Right lobe of liver (tissue), 6 donors: ENCODE results near the gene MCAT. TPM values are rescaled to one million over a fixed set of nuclear protein-coding genes. Genes with fewer than 3 reads are reported as not detected.
A peak's percentile ranks its signal among the peaks of the same experiment; 100 is the strongest.

Experiments
- ATAC-seq, 4 donors: fragments of 200-7000 bp; cut with Tn5 transposase; one replicate each; pipeline ENCODE4 v1.9.1; 2020; ENCODE audit warnings: mild to moderate bottlenecking in 4 of 4, moderate library complexity in 4 of 4
- DNase-seq, 3 donors: peaks; one replicate each; pipeline ENCODE4 v3.0.0-alpha.2; 2020
- H3K27ac ChIP-seq, 3 donors: fragments of 200-600 bp; one replicate each; pipeline ENCODE4 v1.8.0; 2022
- H3K27me3 ChIP-seq, 2 donors: fragments of 200-600 bp; one replicate each; pipeline ENCODE4 v1.8.0; 2022
- H3K36me3 ChIP-seq, 4 donors: fragments of 200-600 bp; sonication (generic) in 1 of 4; one replicate each; pipeline versions ENCODE4 v1.5.1 to v1.8.0; 2017 to 2022; ENCODE audit warnings: control low read depth in 1 of 4
- H3K4me1 ChIP-seq, 4 donors: fragments of 200-600 bp; sonication (generic) in 1 of 4; one replicate each; pipeline versions ENCODE4 v1.5.1 to v1.8.0; 2017 to 2022; ENCODE audit warnings: control low read depth in 1 of 4
- H3K4me3 ChIP-seq, 3 donors: fragments of 200-600 bp; one replicate each; pipeline ENCODE4 v1.8.0; 2022
- H3K9me3 ChIP-seq, 4 donors: fragments of 200-600 bp; sonication (generic) in 1 of 4; one replicate each; pipeline versions ENCODE4 v1.5.1 to v1.8.0; 2017 to 2022; ENCODE audit warnings: control low read depth in 1 of 4
- POLR2A ChIP-seq: fragments of 450-650 bp; IDR thresholded peaks from one replicate; pipeline ENCODE4 v1.6.1; 2017; ENCODE audit warnings: antibody characterized with exemption, mild to moderate bottlenecking
- WGBS: methylation state at CpG from one replicate; pipeline ENCODE4 v1.1.6; 2018; ENCODE audit warnings: low coverage, low lambda C conversion rate; ENCODE audit not compliant: insufficient coverage; ENCODE audit errors: missing lambda C conversion rate; 5-methylcytosine and 5-hydroxymethylcytosine counted together
- intact Hi-C, 2 donors: fragments of 100-400 bp; cut with DNase I; formaldehyde crosslinking; loops; one replicate each; pipeline versions ENCODE4 v1.11.2 to v1.14.1; 2022
- total RNA-seq, 6 experiments: library from RNA; depleted of rRNA in 2 of 6; stranded (reverse); fragments of >200 nt in 2 of 6; fragmentation: NEBNext Ultra II Directional in 3 of 6; extraction: Animal tissue kit (Norgen Biotek cat#: 25700) in 3 of 6; gene quantifications; one replicate each; pipeline versions ENCODE4 v1.1.0 to v1.2.4, GENCODE V29; 2016 to 2023
- TF ChIP-seq, protein P1 (sequence below), 4 donors: fragments of 200-600 bp in 3 of 4; fragments of 450-650 bp in 1 of 4; IDR thresholded peaks; one replicate each; pipeline versions ENCODE4 v1.5.1 to v1.8.0; 2016 to 2022; ENCODE audit warnings: antibody characterized with exemption in 4 of 4, mild to moderate bottlenecking in 2 of 4
- donor health status: DM: no; HTN: yes; CAD: no.
- donor health status: DM: no; HTN: no; CAD: no.
- donor health status: DM: no; HTN: no; CAD: no.
- donor health status: DM: no; HTN: yes; CAD: no.
- donor health status: DM: no; HTN: yes; CAD: no.

MCAT gene
- total RNA-seq, 6 experiments from 2014 or later, result 8.8 to 22.3 (median 11.4) TPM

DNA sequence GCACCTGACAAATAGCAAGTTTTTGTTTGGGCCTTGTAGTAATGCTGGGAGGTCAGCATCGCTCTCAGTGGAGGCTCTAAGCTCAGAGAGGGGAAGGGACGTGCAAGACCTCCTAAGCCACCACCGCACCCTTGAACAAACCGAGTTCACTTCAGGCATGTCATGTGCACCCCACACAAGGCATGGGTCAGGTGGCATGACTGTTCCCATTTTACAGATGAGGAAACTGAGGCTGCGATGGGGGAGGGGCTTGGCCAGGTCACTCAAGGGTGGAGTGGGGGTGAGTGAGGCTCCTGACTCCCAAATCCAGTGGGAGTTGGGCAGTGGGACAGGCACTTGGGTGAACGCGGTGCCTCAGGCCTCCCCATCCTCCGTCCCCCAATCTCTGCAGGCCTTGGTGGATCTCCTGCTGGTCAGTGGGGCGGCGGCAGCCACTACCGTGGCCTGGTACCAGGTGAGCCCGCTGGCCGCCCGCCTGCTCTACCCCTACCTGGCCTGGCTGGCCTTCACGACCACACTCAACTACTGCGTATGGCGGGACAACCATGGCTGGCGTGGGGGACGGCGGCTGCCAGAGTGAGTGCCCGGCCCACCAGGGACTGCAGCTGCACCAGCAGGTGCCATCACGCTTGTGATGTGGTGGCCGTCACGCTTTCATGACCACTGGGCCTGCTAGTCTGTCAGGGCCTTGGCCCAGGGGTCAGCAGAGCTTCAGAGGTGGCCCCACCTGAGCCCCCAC lies 19.4 kb upstream of the MCAT start:
- DNase-seq, result no peak
- no peaks in the 10 kb centered on the region for H3K36me3 ChIP-seq
- no peaks in the 10 kb centered on the region for H3K27me3 ChIP-seq
- no peak for ATAC-seq
- intact Hi-C loops, result no loop called here
- H3K9me3 ChIP-seq, result no peaks in the 10 kb centered on the region
- H3K4me3 ChIP-seq, result no peak overlapping the region
- TF ChIP-seq, protein P1, sequence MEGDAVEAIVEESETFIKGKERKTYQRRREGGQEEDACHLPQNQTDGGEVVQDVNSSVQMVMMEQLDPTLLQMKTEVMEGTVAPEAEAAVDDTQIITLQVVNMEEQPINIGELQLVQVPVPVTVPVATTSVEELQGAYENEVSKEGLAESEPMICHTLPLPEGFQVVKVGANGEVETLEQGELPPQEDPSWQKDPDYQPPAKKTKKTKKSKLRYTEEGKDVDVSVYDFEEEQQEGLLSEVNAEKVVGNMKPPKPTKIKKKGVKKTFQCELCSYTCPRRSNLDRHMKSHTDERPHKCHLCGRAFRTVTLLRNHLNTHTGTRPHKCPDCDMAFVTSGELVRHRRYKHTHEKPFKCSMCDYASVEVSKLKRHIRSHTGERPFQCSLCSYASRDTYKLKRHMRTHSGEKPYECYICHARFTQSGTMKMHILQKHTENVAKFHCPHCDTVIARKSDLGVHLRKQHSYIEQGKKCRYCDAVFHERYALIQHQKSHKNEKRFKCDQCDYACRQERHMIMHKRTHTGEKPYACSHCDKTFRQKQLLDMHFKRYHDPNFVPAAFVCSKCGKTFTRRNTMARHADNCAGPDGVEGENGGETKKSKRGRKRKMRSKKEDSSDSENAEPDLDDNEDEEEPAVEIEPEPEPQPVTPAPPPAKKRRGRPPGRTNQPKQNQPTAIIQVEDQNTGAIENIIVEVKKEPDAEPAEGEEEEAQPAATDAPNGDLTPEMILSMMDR (IDR thresholded peaks at IDR 0.05), result no peak
- no peak for TF ChIP-seq POLR2A
- H3K27ac ChIP-seq, result no peak overlapping the region
- H3K4me1 ChIP-seq, result no peaks in the 10 kb centered on the region
- 100% methylated on average over 2 of the region's 24 CpGs for WGBS

DNA sequence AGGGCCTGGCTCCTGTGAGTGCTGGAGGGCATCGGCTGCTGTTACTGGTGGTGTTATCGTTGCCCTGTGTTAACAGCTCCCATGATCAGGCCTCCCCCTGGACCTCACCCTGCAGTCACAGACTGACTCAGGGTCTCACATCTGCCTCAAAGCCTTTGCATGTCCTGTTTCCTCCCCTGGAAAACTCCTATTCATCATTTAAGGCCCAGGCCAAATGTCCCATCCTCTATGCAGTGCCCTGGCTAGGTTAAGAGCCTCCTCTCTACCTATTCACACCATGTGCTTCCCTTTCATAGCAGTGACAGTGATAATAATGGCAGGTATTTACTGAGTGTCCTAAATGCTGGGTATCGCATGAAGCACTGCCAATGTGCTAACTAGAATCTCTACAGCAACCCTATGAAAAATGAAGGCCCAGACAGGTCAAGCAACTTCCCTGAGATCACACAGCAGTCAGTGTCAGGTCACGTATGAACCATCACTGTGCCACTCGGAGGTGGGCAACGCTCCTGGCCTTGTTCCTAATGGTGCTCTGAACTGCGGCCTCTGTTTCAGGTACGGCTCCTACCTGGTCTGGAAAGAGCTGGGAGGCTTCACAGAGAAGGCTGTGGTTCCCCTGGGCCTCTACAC lies 17.4 kb upstream of the MCAT start:
- Histone ChIP-seq H3K4me1 (no peaks in the 10 kb centered on the region), H3K27ac (no peak overlapping the region), H3K36me3 (no peaks in the 10 kb centered on the region), H3K4me3 (no peak overlapping the region), H3K9me3 (no peaks in the 10 kb centered on the region), H3K27me3 (no peaks in the 10 kb centered on the region)
- WGBS, result 100% methylated on average over 1 of the region's 8 CpGs
- TF ChIP-seq, protein P1 (IDR thresholded peaks at IDR 0.05), result no peak
- no peak for TF ChIP-seq POLR2A
- intact Hi-C loops, result no loop called here
- ATAC-seq, result no peak
- no peak for DNase-seq

DNA sequence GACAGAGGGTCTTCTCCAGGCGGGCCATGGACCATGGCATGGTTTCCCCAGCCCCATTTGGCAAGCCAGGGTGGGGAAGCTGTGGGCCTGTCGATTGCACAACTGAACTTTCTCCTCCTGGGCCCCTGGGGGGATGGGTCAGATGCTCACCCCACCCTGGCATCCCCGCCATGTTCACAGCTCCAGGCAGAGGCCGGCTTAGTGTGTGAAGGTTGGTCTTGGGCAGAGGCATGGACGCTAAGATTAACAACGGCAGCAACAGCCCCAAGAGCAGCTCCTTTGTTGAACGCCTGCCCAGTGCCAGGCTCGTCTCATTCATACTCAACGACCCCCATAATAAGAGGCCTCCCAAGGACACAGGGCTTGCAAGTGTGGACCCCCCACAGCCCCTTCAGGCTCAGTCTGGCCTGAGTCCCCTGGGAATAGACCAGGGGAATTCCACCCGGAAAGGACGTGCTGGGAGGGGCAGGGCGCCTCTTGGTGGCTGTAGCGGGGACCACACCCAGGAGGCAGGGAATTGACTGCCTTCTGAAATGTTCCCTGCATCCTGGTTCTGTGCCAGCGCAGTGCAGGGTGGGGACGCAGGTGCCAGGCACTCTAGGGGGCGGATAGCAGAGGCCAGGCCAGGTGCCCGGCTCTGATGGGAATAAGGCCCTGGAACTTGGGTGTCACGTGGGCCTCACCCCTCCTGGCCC lies 16.4 kb upstream of the MCAT start:
- 60% methylated on average over 2 of the region's 18 CpGs for WGBS
- H3K27ac ChIP-seq, result no peak overlapping the region
- H3K36me3 ChIP-seq, result no peaks in the 10 kb centered on the region
- ATAC-seq (peak in 3 of 4 donors; percentile 9 to 20 (median 17)), DNase-seq (no peak)
- intact Hi-C loops, result no loop called here
- H3K4me3 ChIP-seq, result no peak overlapping the region
- H3K27me3 ChIP-seq, result no peaks in the 10 kb centered on the region
- no peaks in the 10 kb centered on the region for H3K9me3 ChIP-seq
- TF ChIP-seq, protein P1 (IDR thresholded peaks at IDR 0.05), result peak in 2 of 4 donors; percentile 9 to 22
- TF ChIP-seq POLR2A, result no peak
- H3K4me1 ChIP-seq, result no peaks in the 10 kb centered on the region

DNA sequence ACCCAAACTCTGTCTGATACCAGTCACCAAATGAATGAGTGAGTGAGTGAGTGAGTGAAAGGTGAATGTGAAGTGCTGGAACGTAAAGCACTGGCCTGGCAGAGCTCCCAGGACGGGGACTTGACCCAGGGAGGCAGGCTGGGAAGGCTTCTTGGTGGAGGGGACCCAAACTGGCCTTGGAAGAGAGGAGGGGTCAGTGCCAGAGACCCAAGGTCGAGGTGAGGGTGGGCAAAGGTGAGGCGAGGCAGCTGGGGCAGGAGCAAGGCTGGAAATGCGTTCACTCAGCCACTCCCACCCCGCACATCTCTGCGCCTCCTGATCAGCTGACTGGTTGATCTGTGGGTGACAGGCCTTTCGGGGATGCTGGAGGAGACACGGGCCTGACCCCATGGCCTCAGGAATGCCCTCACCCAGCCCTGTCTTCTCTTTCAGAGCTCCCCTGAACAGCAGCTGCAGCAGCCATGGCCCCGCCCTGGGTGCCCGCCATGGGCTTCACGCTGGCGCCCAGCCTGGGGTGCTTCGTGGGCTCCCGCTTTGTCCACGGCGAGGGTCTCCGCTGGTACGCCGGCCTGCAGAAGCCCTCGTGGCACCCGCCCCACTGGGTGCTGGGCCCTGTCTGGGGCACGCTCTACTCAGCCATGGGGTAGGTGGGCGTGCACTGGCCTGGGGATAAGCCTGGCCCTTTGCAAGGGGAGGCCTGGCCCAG lies 15.7 kb upstream of the MCAT start:
- Histone ChIP-seq H3K27me3 (no peaks in the 10 kb centered on the region), H3K36me3 (no peaks in the 10 kb centered on the region), H3K9me3 (no peaks in the 10 kb centered on the region), H3K27ac (no peak overlapping the region), H3K4me1 (no peaks in the 10 kb centered on the region), H3K4me3 (no peak overlapping the region)
- intact Hi-C loops, result no loop called here
- 69% methylated on average over 4 of the region's 24 CpGs for WGBS
- TF ChIP-seq POLR2A, result no peak
- TF ChIP-seq, protein P1 (IDR thresholded peaks at IDR 0.05), result no peak
- no peak for DNase-seq
- ATAC-seq, result no peak
